GM19463 (cell line): ENCODE results near the gene CHST11.
"Not testable (repeated sequence)": the region's sequence is repeated elsewhere in the genome, so short reads cannot be mapped to it uniquely, and the experiment has no call there.

ENCODE experiments used
- ATAC-seq: cut with Tn5 transposase; IDR thresholded peaks from one replicate; pipeline ENCODE4 v1.9.1; 2021; ENCODE audit warnings: mild to moderate bottlenecking, moderate library complexity; ENCODE audit not compliant: unreplicated experiment

CHST11 gene

DNA sequence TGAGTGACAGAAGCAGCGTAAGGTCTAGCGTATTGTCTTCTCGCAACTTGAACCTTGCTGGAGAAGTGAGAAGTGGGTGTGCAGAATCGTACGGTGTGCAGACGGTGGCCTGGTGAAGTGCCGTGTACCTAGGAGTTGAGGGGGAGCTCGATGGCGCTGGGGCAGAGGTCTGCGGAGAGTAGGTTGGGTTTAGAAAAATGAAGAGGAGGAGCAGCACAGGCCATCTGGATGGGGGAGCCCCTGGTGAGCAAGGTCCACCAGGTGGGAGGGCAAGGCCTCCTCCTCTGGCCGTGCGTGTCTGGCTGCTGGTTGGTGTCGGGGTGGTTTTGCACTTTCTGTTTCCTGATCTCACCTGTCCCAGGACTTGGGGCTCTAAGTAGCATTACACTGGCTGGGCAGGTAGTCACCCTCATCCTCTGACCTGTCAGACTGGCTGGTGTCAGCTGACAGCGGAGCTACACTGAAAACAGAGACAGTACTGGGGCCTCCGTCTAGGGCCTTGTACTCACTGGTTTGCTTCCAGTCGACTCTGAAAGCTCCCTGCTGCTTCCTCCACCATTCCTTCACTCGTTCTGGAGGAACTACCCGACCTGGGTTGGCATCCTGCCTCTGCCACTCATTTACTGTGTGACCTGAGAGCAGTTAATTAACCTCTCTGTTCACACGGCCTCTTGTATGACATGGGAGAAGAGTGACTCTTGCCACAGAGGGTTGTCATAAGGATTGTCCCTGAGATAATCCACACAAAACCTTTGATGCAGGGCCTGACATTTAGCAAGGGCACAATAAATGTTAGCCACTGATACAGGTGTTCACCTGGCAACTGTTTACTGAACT, 273.1 kb downstream of the CHST11 start:
- no peak for ATAC-seq

DNA sequence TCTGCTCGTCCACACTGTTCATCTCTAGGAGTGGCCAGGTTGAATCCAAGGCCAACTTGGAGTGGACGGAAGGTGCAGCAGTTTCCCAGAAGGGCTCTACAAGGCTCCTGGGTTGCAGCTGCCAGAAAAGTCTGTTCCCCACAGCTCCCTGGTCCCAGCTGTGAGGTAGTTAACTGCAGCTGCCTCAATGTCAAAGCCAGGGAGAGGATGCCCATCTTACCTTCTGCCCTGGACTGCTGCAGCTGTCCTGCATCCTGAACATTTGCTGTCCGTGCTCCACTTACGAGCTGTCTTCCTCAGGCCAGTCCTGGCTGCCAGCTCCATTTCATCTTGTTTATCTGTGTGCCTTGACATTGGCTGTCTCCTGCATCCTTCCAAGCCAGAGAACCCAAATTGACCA, 274.0 kb downstream of the CHST11 start:
- ATAC-seq, result no peak

DNA sequence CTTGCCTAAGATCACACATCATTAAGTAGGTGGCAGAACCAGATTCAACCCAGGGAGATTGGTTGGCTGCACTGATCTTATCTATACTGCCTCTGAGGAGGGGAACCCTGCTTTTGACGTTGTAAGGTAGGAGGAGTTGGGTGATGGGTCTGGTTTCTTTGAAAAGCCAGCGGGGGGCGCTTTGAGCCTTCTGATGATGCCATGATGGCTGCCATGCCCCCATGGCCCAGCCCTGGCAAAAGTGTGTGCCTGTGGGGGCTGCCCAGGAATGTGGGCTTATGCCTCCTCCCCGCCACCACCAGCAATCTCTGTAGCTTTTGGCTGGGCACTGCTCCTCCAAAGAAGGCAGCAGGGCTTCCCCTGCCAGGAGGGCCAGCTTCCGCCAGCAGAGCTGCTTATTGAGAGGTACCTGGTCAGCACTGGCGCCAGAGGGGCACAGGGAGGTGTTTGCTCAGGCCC, 277.0 kb downstream of the CHST11 start:
- ATAC-seq, result no peak

DNA sequence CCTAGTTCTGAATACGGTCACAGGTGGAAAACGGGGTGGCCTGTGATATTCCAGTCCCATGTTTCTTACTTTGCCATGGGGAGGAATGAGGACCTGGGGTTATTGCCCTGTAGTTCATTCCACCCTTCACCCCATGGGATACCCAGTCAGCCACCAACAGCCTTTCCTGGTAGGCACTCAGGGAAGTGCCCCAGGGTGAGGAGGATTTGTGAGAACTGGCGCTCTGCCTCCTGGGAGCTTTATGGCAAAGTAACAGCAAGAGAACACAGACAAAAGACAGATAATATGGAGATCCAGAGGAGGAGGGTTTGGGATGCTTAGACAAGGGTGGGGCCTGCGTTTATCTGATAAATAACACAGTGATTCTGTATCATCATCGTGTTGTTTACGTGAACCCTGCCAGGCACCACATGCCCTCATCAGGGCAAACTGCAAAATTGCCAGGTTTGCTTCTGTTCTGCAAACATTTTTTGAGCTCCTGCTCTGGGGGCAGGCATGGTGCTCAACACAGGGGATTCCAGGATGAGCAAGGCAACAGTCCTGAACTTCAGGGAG, 277.9 kb downstream of the CHST11 start:
- no peak for ATAC-seq

DNA sequence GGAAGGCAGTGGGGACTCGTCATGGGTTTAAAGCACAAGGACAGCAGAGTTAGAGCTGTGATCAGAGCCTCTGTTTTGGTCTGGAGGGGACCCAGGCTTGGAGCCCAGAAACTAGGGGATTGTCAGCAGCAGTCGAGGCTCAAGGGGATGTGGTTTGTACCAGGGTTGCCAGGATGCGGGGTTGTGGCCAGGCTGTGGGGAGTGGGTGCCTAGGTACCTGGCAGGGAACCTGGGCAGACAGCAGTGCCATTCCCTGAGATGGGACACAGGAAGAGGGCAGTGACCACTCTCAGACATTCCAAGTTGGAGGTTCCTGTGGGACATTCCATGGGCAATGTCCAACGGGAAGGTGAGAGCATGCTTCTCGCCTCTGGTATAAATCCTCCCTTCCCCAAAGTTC, 279.1 kb downstream of the CHST11 start:
- ATAC-seq, result no peak

DNA sequence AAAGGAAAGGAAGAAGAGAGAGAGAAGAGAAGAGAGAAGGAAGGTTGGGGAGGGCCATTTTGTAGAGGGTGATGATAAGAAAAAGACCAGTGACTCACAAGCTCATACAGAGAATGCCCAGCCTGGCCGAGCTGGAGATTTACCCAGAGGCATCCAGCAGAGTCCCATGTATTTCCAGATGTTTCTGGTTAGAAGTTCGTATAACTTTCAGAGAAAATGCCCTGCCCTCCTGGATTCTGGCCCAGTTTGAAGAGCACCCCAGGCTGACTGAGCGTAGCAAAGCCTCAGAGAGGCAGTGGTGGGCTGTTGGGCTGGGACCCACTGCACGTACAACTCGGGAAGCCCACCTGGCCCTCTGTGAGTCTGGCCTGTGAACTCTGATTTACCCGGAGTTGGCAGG, 279.6 kb downstream of the CHST11 start:
- ATAC-seq, result no peak

DNA sequence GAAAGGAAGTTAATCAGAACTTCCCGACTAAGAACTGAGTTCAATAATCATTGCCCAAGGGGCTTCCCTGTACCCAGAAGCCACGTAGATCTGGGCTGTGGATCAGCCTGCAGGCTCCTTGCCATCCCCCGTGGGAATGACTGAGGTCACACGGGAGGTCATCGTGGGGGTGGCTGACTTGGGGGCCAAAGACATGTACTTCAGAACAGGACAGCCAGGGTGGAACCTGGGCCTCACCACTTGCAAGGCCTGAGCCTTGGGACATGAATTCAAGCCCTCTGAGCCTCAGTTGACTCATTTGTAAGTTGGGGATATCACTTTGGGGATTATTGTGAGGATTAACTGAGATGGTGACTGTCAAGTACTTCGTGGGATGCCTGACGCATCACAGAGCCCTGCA, 280.4 kb downstream of the CHST11 start:
- ATAC-seq, result no peak

DNA sequence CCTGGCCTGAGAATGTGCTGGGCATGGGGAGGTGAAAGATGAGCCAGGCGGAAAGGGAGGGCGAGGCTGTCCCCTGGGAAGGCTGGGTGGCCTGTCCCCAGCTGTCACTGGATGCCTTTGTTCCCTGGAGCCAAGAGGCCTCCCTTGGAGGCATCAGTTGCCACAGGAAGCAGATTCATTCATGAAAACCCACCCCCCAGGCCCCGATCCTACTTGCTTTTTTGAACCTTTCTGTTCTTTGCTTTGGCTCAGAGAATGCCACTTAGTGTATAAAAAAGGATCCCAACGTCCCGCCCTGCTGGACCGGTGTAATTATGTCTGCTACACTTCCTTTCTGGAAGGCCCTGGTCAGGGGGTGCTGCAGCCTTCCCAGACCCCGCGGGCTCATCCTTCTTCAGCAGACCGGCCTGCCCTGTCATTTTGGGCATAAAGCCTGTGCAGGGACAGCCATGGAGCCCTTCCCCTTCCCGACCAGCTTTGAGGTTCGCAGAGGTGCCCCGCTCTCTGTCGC, 281.1 kb downstream of the CHST11 start:
- no peak for ATAC-seq

DNA sequence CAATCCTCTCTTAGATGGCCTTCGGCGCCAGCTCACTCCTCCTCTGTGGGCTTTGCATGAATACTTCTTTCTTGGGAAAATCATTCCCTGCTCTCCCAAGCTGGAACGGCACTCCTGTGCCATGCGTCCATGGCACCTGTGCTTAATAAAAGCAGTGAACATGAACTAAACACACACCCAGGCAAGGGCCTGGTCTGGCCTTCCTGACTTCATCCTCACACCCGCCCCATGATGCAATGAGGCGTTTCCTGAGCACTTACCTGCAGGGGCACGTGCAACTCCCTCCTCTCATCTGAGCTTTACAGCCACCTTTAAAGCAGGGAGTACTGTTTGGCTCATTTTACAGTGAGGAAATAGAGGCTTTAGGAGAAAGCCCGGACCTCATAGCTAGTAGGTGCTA, 281.6 kb downstream of the CHST11 start:
- no peak for ATAC-seq

DNA sequence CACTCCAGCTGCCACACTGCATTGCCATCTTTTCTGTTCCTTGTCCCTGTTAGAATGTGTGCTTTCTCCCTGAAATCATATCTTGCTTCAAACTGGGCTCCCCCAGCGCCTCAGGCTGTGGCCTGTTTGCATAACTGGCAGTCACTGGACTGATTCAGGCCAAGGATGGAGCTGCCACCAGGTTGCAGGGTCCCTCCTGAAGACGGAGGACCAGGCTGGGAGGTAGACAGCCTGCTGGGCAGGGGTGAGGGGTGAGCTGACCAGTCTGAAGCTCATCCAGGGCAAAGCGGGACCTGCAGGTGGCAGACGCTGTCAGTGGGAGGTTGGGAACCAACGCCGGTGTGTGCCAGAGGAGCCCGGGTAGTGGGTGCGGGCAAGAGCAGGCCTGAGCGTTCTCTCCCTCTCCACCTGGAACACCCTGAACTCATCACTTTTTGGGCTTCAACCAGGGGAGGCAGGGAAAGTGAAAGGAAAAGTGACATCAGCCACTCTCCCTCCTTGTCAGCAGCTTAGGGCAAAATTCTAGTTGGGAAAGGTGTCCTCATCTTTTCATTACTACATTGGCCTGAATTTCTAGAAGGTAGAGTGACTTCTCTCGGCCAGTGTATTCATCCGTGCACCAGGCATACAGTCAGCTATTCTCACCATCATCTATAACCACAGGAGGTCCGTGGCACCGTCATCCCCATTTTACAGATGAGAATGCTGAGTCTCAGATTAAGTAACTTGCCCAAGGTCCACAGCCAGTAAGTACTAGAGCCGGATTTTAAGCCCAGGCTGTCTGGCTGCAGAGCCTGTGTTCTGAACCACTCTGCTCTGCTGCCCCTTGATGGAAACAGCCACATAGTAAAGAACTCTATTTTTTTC, 282.3 kb downstream of the CHST11 start:
- no peak for ATAC-seq

DNA sequence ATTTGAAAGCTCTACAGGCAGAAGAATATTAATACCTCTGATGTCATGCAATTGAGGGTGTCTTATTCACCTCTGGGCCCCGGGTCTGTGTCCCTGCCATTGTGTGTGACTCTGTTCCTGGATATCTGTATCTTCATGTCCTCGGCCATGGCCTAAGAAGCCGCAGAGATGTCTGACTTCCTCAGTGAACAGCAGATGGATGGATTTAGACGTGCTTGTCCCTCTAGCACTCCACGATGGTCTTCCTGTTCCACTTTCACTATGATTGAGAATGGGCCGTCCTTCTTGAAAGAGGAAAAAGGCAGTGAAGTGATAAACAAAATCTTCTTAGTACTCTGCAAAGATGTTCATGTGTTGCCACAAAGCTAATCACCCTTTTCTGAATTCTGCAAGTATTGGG, 283.9 kb downstream of the CHST11 start:
- ATAC-seq, result peak; percentile 75

DNA sequence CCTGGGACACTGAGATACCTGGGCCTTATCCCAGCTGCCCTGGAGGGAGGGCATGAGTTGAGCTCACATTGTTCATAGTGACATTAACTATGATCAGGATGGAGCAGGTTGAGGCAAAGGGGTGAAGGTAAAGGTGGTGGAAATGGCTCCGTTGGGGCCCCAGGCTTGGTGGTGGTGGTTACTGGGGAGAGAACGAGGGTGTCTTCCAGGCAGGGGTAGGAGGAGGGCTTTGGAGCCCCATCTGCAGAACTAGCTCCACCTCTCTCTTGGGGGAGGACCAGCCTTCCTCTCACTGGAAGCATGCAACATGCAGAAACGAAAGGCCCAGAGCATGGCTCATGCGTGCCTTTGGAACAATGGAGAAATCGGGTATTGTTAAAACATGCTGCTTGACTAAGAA, 284.3 kb downstream of the CHST11 start:
- peak; percentile 25 for ATAC-seq

DNA sequence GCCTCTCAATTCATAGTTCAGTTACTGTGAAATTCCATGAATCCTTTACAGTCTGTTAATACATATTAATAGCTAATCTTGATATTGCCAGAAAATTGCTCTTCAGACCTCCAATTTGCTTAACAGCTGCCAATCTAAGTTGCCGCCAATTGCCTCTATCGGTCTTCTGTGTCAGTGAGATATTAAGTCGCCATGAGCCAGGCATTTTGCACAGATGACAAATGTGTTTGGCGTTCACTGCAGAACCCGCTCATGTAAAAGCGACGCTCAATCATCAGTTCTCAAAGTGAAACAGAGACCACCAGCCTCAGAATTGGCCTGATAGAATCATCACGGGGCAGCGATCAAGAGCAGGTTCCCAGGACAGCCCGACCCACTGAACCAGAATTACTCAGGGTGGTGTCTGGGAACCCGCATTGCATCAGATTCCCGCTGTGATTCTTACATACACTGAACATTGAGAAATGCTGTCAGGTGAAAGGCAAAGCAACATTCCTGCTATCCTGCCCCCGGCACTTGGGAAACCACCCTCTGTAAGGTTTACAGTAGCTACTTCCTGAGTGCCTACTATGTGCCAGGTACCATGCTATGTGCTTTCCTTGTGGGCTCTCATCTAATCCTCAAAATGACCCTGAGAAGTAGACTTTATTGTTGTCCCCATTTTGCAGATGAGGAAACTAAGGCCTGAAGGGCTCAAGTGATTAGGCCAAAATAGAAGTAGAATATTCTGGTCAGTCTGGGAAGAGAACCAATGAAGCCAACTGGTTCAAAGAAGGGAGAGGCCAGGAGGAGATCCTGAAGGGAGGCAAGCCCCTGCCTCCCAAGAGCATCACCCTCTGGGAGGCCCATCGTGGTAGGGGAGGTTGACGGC, 285.0 kb downstream of the CHST11 start:
- ATAC-seq, result no peak

DNA sequence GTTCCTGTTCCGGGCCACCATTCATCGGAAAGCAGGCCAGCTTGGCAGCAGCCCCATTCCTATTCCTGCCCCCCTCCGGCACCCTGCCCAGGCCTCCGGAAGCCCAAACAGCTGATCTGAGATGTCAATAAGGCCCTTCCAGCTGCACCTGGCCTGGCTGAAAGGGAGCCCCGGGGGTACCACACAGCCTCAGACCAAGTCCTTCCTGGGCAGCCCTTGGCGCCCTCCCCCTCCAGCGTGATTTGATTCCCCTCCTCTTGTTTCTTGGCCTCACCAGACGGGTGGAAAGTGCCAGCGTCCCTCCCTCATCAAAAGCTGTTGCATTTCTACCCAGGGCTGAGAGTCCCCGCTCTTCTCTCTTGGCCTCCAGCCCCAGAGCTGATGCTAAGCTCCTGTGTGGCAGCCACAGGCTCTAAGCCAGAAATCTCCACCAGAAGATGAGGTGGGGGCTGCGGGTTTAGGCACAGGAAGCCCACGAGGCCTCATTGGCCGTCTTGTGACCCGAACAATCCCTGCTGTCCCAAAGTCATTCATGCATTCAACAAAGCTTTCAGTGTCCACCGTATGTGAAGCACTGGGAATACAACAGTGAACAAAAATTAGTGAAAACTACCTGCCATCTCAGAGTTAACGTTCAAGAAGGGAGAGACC, 285.9 kb downstream of the CHST11 start:
- no peak for ATAC-seq

DNA sequence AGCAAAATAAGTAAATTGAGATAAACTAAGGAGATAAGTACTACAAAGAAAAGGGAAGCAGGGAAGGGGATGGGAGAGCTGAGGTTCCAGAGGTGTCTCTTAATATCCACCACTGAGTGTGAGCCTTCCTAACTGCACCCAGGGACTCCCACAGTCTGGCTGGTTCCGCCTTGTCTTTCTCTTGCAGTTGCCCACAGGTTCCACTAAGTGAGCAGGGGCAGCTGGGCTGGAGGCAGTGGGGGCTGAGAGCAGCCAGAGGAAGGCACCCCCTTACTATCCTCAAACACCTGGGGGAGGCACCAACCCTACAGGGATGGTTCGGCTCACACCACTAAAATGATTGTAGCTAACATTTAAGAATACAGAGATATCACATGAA, 286.4 kb downstream of the CHST11 start:
- ATAC-seq, result no peak

DNA sequence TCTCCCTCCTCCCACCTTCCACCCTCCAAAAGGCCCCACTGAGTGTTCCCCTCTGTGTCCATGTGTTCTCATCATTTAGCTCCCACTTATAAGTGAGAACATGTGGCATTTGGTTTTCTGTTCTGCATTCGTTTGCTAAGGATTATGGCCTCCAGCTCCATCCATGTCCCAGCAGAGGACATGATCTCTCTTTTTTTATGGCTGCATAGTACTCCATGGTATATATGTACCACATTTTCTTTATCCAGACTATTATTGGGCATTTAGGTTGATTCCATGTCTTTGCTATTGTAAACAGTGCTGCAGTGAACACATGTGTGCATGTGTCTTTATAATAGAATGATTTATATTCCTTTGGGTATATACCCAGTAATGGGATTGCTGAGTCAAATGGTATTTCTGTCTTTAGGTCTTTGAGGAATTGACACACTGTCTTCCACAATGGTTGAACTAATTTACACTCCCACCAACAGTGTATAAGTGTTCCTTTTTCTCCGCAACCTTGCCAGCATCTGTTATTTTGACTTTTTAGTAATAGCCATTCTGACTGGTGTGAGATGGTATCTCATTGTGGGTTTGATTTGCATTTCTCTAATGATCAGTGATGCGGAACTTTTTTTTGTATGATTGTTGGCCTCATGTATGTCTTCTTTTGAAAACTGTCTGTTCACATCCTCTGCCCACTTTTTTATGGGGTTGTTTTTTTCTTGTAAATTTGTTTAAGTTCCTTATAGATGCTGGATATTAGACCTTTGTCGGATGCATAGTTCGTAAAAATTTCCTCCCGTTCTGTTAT, 287.2 kb downstream of the CHST11 start:
- ATAC-seq, result not testable (repeated sequence)

DNA sequence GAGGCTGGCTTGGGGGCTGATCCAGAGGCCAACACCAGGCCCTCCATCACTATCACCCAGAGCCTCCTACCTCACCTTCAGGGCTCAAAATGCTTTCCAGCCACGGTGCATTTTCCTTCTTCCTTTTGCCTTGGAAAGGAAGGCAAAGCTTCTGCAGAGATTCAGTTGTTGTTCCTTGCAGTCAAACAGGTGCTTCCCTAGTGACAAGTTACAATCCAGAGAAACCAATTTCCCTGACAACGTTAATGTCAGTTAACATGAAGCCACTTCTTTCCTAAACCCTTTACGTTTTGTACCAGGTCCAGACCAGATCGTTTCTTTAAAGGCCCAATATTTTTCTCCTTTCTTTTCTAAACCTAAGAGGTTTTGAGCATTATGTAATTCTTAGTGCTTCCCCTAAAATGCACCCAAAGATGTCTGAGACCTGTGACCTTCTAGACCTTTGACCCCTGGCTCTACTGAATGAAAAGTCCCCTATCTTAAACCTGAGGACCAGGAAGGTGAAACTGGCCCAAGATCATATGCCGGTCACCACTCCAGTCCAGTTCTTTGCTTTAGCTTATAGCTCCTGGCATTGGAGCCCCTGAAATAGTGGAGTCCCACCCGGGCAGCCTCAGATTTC, 289.8 kb downstream of the CHST11 start:
- ATAC-seq, result no peak

DNA sequence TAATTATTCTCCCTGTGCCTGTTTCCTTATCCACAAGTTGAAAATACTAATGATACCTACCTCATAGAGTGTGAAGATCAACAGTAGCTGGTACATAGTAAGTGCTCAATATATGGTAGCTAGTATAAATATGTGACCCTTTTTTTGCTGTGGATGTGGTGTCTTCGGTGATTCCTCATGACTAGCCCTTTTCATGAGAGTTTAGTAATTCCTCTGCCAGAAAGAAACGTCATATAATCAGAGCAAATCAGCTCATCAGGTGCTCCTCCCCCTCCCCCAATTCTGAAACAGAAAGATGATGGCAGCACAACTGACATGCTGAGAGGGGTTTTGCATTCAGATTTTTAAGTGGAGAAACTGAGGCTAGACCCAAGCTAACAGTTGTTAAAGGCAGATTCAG, 290.6 kb downstream of the CHST11 start:
- ATAC-seq, result no peak

DNA sequence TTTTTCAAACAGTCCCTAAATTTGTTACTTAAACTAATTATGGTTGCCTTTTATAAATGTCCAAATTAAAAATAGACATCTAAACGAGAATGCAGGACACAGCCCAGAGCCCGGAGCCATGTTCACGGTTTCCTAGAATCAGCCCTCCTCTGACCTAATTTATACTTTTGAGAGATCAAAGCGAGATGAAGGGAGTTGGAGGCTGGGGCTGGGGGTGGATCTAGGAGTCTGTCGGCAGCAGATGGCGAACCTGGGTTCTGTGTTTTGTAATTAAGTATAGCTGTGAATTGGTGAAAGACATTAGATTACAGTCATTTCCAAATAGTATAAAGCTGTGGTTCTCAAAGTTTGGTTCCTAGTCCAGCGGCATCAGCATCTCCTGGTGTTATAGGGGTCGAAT, 291.2 kb downstream of the CHST11 start:
- no peak for ATAC-seq
